ENCODE measurements around the gene LCE1E.

- TF ChIP-seq POLR2A (IDR thresholded peaks at IDR 0.05; ENCODE audit: low read depth, low read length) (no peak), TAF1 (IDR thresholded peaks at IDR 0.05; ENCODE audit: low read depth, low read length) (no peak)
Measured at GRCh38 chr1:152739841-152740240, 46.2 kb upstream of the LCE1E start.

All from GM12891 (cell line).